ENCODE measurements around the gene HOXD1. TPM values are rescaled to one million over a fixed set of nuclear protein-coding genes. Genes with fewer than 3 reads are reported as not detected.

HOXD1 gene
- total and polyA plus RNA-seq, 2 of the 4 experiments (the other 2 are of a cell fraction) = not detected

GRCh38 chr2:176147210-176147799, 41.2 kb upstream of the HOXD1 start:
- BruUV-seq (replicated peaks) = no TSS peak
- no peak overlapping the region for H4K91ac ChIP-seq (ENCODE audit: insufficient read depth, low read depth, low read length)
- peaks cover 73% of the 10 kb centered on the region for H3K27me3 ChIP-seq (ENCODE audit: control insufficient read depth, insufficient read depth, low read length)
- no peak for DNase-seq
- no peak overlapping the region for H3K23ac ChIP-seq (ENCODE audit: low read depth, low read length)
- no peak overlapping the region for H3K9ac ChIP-seq (ENCODE audit: low read depth, low read length)
- H3K27ac ChIP-seq (ENCODE audit: insufficient read depth, low read length) = no peak overlapping the region
- no peak overlapping the region for H3K14ac ChIP-seq (replicated peaks; ENCODE audit: low read depth, low read length)
- no peak overlapping the region for H2AK9ac ChIP-seq (replicated peaks; ENCODE audit: low read depth, low read length, poor library complexity)
- no peak for ATAC-seq (ENCODE audit: low read depth)
- CTCF ChIA-PET = interaction anchor here (1.8 kb wide), 1 partner anchor 307 kb away, joined by 7 read pairs; no protein-coding TSS in a partner anchor
- no peak overlapping the region for H2AK5ac ChIP-seq (ENCODE audit: low read depth, low read length)
- H2BK20ac ChIP-seq (ENCODE audit: low read depth, low read length) = no peak overlapping the region
- no peak overlapping the region for H4K8ac ChIP-seq (ENCODE audit: low read depth in 2 of 2, low read length in 2 of 2)
- no peaks in the 10 kb centered on the region for H3K36me3 ChIP-seq (ENCODE audit: control insufficient read depth, insufficient read depth, low read length)
- H3K9me3 ChIP-seq (ENCODE audit: control insufficient read depth, insufficient read depth, low read length) = peaks cover 8% of the 10 kb centered on the region; the same call in 1 of the 2 replicates
- H3K9me1 ChIP-seq (ENCODE audit: insufficient read depth, low read length) = no peaks in the 10 kb centered on the region
- no peaks in the 10 kb centered on the region for H3K79me1 ChIP-seq (ENCODE audit: low read depth in 1 of 2, low read length in 2 of 2)
- no peaks in the 10 kb centered on the region for H4K20me1 ChIP-seq (ENCODE audit: insufficient read depth, low read length)
- no peak overlapping the region for H3K4me2 ChIP-seq (ENCODE audit: low read depth, low read length)
- no peaks in the 10 kb centered on the region for H3K4me1 ChIP-seq (ENCODE audit: control insufficient read depth, insufficient read depth, low read length)
- dilution Hi-C loops (cut with HindIII; ENCODE audit: low sequenced_read_pairs, unreplicated experiment) = no loop called here
- no peak overlapping the region for H2AFZ ChIP-seq (replicated peaks; ENCODE audit: low read length, poor library complexity)
- H2BK5ac ChIP-seq (ENCODE audit: low read depth, low read length, poor library complexity, severe bottlenecking) = no peak overlapping the region
- H2BK15ac ChIP-seq (ENCODE audit: low read depth, low read length) = no peak overlapping the region
- no peak overlapping the region for H4K5ac ChIP-seq (ENCODE audit: low read depth, low read length)
- 0% methylated on average over 1 of the region's 32 CpGs; no CpG with 5 or more reads in 1 of the 2 experiments for WGBS, 2 experiments (ENCODE audit: extremely low coverage in 2 of 2, insufficient read length in 1 of 2)
- no peak overlapping the region for H2BK120ac ChIP-seq (ENCODE audit: low read depth, low read length)
- POLR2A ChIA-PET (ENCODE audit: unreplicated experiment) = no interaction called here
- no peak overlapping the region for H3K18ac ChIP-seq (ENCODE audit: low read depth, low read length)
- no peak overlapping the region for H3K4ac ChIP-seq (ENCODE audit: low read depth, low read length)
- TF ChIP-seq RFX5 (IDR thresholded peaks at IDR 0.05; ENCODE audit: low read depth, low read length) = no peak
- no peak for TF ChIP-seq MAFK (IDR thresholded peaks at IDR 0.05; ENCODE audit: low read depth, low read length)
- TF ChIP-seq CTCF (conservative IDR thresholded peaks at IDR 0.05; ENCODE audit: low read depth, low read length) = no peak
- no peak for TF ChIP-seq NFE2L2 (IDR thresholded peaks at IDR 0.05; ENCODE audit: low read depth, low read length)
- no peak for TF ChIP-seq CHD1 (IDR thresholded peaks at IDR 0.05; ENCODE audit: low read depth, low read length)
- no peak for TF ChIP-seq SMC3 (IDR thresholded peaks at IDR 0.05; ENCODE audit: low read depth, low read length)
- no peak for TF ChIP-seq RCOR1 (IDR thresholded peaks at IDR 0.05; ENCODE audit: insufficient replicate concordance, low read length)
- no peak for TF ChIP-seq CEBPB (IDR thresholded peaks at IDR 0.05; ENCODE audit: low read depth, low read length)
- TF ChIP-seq ELK1 (IDR thresholded peaks at IDR 0.05; ENCODE audit: borderline replicate concordance, low read depth, low read length) = no peak
- no peak for TF ChIP-seq USF2 (IDR thresholded peaks at IDR 0.05; ENCODE audit: low read depth, low read length)
- no peak for TF ChIP-seq MAZ (IDR thresholded peaks at IDR 0.05; ENCODE audit: borderline replicate concordance, low read depth, low read length)
- TF ChIP-seq POLR2A (IDR thresholded peaks at IDR 0.05; ENCODE audit: low read depth, low read length) = no peak
- no peak for TF ChIP-seq MXI1 (IDR thresholded peaks at IDR 0.05; ENCODE audit: borderline replicate concordance, low read depth, low read length)
- no peak for TF ChIP-seq RAD21 (IDR thresholded peaks at IDR 0.05; ENCODE audit: low read length)
- TF ChIP-seq FOS (IDR thresholded peaks at IDR 0.05; ENCODE audit: low read depth, low read length) = no peak
- TF ChIP-seq BHLHE40 (IDR thresholded peaks at IDR 0.05; ENCODE audit: low read depth, low read length) = no peak
- intact Hi-C loops (cut with micrococcal nuclease) = no loop called here
- H3K4me3 ChIP-seq (ENCODE audit: insufficient read depth, low read depth, low read length) = no peak overlapping the region
- in situ Hi-C loops (cut with MboI; ENCODE audit: low sequenced_read_pairs) = no loop called here
- H3K56ac ChIP-seq (ENCODE audit: extremely low read depth, insufficient read depth, low read length) = no peak overlapping the region

Measured in IMR-90 (cell line).